H54 (cell line): ENCODE measurements around the gene CEP89.

Source experiments
- DNase-seq: peaks from one replicate; pipeline ENCODE4 v3.0.0; 2011; ENCODE audit warnings: low spot score, mixed read lengths; ENCODE audit not compliant: insufficient read length
- FAIRE-seq: peaks from 3 replicates; lab custom pipeline; 2011; peaks lifted over from hg19 to GRCh38; lab: Jason Lieb, UNC
- POLR2A ChIP-seq: IDR thresholded peaks from 2 replicates; pipeline ENCODE4 v1.6.1; 2011; ENCODE audit warnings: low read depth, mild to moderate bottlenecking, low read length

CEP89 gene

DNA sequence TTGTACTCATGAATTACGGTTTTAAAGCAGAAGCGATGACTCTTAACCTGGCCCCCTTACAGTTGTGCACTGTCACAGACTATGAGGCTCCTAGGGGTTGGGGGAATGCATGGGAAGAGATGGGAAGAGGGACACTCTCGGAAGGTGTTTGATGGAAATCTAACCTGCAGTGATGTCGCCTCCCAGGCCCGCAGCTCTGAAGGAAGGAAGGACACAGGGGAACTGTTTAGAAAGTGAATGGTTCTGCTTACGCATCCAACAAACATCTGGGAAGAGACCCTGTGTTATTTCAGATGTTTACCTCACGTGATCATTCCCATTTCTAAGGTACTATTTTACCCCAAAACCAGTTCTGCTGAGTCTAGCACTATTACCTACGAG is 54.2 kb downstream of the CEP89 start:
- FAIRE-seq, result no peak
- no peak for DNase-seq

DNA sequence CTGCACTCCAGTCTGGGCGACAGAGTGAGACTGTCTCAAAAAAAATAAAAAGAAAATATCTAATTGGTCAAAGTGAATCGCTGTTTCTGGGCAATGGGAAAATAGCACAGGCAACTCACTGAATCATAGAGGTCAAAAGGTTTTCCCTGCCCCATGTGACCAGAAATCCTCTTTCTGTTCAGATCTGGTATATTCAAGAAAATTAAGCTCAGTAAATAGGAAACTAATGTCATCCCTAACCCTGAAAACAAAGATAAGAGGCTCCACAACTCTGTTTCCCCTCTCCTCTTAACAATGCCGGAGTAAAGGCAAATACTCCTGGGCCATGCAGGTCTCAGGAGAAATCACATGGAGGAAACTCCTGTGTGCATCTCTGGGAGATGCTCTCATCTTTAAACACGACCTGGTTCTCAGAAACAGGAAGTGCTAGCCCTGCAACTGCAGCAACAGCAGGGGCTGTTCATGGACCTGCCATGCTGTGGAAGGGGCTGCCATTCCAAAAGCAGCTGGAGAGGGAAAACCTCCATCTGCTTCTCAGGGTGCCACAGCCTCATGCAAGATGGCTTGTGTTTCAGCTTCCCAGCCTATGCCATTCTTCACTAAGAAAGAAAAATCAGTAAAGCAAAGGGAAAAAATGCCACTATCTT is 54.7 kb downstream of the CEP89 start:
- FAIRE-seq, result no peak

More for the DNA sequence above, 54.2 kb downstream of the CEP89 start:
- no peak for TF ChIP-seq POLR2A

DNA sequence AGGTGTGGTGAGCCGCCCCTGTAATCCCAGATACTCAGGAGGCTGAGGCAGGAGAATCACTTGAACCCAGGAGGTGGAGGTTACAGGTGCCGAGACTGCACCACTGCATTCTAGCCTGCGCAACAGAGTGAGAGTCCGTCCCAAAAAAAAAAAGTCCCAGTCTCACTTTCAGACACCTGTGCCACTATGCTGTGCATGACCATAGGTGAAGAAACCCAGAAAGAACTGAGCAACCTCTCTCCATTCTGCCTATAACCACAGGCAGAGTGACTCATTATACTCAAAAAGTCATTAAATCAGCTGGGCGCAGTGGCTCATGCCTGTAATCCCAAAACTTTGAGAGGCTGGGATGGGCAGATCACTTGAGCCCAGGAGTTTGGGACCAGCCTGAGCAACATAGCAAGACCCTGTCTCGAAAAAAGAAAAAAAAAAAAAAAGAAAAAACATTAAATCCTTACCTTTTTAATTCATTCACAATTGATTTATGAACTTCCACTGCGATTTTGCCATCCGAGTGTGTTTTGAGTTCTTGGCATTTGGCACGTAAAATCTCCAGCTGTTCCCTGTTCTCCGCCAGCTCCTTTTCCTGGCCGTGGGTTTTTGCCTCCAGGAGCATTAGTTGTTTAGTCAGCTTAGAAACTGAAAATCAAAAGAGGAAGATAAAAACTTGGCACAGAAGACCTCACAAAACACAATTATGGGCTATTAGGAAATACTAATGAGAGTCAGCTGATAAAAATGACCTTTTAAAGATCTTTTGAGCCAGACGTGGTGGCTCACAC is 56.7 kb downstream of the CEP89 start:
- no peak for TF ChIP-seq POLR2A
- DNase-seq (peak; percentile 49), FAIRE-seq (no peak)

More for the DNA sequence above, 54.7 kb downstream of the CEP89 start:
- no peak for TF ChIP-seq POLR2A
- no peak for DNase-seq

DNA sequence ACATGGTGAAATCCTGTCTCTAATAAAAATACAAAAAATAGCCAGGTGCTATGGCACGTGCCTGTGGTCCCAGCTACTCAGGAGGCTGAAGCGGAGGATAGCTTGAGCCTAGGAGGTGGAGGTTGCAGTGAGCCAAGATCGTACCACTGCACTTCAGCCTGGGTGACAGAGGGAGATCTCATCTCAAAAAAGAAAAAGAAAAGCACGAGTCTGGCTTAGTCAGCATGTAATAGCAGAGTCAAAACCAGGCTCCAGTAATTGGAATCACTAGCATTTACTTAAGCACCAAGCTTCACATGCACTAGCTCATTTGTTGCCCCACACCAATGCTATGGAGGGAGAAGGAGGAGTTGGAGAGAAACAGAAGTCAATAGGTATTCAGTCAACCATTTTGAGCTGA is 60.3 kb downstream of the CEP89 start:
- FAIRE-seq, result no peak
- no peak for DNase-seq
- no peak for TF ChIP-seq POLR2A

DNA sequence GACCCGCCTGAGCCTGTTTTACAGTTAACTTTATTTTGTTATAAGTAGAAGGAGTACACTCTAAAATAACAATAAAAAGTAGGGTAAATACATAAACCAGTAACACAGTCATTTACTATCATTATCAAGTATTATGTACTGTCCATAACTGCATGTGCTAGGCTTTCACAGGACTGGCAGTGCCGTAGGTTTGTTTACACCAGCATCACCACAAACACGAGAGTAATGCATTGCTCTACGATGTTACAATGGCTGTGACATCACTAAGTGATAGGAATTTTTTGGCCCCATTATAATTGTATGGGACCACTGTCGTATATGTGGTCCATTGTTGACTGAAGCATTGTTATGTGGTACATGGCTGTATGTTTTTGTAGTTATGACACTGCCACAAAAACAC is 60.9 kb downstream of the CEP89 start:
- TF ChIP-seq POLR2A, result no peak
- DNase-seq, result no peak
- FAIRE-seq, result no peak

DNA sequence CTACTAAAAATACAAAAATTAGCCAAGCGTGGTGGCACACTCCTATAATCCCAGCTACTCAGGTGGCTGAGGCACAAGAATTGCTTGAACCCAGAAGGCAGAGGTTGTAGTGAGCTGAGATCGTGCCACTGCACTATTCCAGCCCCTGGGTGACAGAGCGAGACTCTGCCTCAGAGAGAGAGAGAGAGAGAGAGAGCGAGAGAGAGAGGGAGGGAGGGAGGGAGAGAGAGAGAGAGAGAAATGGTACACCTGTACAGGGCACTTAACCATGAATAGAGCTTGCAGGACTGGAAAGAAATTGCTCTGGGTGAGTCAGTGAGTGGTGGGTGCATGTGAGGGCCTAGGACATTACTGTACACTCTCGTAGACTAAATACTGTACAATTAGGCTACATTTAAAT is 61.7 kb downstream of the CEP89 start:
- FAIRE-seq (no peak), DNase-seq (no peak)
- TF ChIP-seq POLR2A, result no peak

DNA sequence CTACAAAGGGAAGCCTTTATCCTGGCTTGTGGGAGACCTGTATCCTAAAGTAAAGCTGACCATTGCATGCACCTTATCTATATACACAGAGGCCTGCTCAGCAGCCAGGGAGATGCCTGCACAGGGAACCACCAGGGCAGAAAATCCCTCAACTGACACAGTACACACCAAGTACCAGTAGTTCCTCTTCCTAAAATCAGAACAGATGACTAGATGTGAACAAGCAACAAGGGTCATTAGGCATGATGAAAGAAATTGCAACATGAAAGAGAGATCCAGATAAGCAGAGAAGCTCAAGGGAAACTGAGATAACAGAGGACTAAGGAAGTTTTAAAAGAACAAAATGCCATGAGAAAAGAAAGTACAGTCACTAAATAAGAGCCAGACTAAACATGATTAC is 62.5 kb downstream of the CEP89 start:
- FAIRE-seq (no peak), DNase-seq (no peak)

DNA sequence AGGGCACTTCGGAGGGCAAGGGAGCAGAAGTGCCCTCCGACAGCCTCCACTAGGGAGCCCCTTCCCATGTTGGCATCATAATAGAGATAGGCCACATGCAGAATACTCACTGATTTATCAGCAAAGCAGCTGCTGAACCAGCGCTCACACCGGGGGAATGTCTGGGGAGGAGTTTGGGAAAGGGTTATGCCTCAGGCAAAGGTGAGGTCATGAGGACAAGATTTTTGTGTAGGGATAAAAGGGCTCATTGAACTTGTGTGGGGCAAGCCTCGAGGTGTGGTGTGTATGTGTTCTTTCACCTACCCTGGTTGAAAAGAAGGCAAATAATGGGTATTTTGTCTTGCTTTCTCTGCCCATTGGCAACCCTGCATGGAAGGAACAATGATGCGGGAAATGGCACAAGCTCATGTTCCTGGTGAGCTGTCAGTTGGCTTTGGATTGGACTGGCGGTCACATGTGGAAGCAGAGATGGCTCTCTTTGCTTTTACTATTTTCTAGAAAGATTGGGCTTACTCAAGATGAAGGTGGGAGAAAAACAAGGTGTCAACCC is 63.0 kb downstream of the CEP89 start:
- no peak for DNase-seq
- FAIRE-seq, result no peak
- no peak for TF ChIP-seq POLR2A

More for the DNA sequence above, 62.5 kb downstream of the CEP89 start:
- TF ChIP-seq POLR2A, result no peak

DNA sequence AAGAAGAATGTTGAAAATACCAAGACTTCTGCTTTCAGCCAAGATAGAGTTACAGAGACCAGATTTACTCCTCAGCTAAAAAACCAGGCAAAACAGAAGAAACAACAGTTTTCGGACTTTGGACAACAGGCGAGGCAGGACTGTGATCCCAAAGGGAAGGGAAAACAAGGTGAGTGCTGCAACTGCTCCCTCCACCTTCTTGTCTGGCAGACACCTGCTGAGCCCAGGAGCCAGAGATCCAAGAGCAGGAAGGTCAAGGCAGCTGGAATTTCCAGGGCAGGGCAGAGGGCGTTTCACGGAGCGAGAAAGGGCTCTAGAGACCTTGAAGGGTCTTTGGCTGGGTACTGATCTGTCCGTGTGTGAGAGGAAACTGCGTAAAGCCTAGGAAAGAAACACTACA is 69.3 kb downstream of the CEP89 start:
- no peak for TF ChIP-seq POLR2A
- no peak for DNase-seq
- FAIRE-seq, result no peak

DNA sequence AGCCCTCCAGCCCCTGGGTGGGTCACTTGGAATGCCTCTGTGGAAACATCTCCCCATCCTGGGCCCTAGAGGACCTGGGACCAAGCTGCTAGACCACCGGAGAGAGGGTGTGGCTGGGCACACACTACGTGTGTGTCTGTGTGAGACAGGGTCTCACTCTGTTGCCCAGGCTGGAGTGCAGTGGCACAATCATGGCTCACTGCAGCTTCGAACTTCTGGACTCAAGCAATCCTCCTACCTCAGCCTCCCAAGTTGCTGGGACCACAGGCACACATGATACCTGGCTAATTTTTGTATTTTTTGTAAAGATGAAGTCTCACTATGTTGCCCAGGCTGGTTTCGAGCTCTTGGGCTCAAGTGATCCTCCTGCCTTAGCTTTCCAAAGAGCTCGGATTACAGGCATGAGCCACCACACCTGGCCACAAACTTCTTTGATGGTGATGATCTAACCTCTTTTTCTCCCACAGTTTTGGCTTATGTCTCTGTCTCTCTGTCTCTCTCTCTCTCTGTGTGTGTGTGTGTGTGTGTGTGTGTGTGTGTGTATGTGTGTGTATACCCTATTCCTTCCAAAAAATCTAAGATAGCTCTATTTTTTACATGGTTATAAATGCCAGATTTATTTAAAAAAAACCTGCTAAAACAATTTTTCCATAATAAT is 70.1 kb downstream of the CEP89 start:
- DNase-seq (no peak), FAIRE-seq (no peak)
- no peak for TF ChIP-seq POLR2A

DNA sequence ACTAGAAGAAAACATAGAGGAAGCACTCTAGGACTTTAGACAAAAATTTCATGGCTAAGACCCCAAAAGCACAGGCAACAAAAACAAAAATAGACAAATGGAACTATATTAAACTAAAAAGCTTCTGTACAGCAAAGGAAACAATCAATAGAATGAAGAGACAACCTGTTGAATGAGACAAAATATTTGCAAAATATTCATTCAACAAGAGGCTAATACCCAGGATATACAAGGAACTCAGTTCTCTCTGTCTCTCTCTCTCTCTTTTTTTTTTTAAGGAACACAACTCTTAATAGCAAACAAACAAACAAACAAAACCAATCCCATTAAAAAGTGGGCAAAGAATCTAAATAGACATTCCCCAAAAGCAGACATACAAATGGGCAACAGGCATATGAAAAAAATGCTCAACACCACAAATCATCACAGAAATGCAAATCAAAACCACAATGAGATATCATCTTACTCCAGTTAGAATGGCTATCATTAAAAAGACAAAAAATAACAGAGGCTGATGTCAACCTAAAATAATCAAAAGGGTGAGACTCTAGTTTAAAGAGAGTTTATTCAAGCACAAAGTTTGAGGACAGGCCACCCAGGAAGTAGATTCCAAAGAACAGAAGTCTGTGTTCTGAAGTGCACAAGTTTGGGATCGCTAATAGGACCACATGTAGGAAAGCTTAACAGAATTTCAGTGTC is 75.1 kb downstream of the CEP89 start:
- no peak for FAIRE-seq
- no peak for DNase-seq
- TF ChIP-seq POLR2A, result no peak

DNA sequence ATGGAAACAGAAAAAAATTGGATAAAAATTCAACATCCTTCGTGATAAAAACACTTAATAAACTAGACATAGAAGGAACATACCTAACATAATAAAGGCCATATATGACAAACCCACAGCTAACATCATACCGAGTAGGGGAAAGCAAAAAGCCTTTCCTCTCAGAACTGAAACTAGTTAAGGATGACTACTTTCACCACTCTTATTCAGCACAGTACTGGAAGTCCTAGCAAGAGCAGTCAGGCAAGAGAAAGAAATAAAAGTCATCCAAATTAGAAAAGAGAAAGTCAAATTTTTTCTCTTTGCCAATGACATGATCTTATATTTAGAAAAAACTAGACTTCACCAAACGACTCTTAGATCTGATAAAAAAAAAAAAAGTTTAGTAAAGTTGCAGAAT is 76.4 kb downstream of the CEP89 start:
- FAIRE-seq (no peak), DNase-seq (no peak)
- no peak for TF ChIP-seq POLR2A

DNA sequence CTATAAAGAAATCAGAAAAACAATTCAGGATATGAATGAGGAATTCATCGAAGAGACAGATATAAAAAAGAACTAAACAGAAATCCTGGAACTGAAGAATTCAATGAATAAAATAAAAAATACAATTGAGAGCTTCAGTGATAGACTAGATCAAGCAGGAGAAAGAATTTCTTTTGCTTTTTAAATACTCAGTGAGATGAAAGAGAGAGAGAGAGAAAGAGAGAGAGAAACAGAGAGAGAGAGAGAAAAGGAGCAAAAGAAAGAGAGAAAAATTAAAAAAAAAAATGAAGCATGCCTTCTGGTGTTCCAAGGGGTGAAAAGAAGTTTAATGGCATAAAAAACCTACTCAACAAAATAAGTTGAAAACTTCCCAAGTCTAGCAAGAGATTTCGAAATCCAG is 80.1 kb downstream of the CEP89 start:
- no peak for DNase-seq

More for the DNA sequence above, 80.1 kb downstream of the CEP89 start:
- no peak for FAIRE-seq
- no peak for TF ChIP-seq POLR2A
